HG02610 (cell line): ENCODE results near the gene MKRN2.
"Not testable (repeated sequence)": the region's sequence is repeated elsewhere in the genome, so short reads cannot be mapped to it uniquely, and the experiment has no call there.

Experiments used
- ATAC-seq: cut with Tn5 transposase; IDR thresholded peaks from one replicate; pipeline ENCODE4 v1.9.1; 2021; ENCODE audit warnings: mild to moderate bottlenecking, moderate library complexity; ENCODE audit not compliant: unreplicated experiment

The MKRN2 gene, protein sequence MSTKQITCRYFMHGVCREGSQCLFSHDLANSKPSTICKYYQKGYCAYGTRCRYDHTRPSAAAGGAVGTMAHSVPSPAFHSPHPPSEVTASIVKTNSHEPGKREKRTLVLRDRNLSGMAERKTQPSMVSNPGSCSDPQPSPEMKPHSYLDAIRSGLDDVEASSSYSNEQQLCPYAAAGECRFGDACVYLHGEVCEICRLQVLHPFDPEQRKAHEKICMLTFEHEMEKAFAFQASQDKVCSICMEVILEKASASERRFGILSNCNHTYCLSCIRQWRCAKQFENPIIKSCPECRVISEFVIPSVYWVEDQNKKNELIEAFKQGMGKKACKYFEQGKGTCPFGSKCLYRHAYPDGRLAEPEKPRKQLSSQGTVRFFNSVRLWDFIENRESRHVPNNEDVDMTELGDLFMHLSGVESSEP

DNA sequence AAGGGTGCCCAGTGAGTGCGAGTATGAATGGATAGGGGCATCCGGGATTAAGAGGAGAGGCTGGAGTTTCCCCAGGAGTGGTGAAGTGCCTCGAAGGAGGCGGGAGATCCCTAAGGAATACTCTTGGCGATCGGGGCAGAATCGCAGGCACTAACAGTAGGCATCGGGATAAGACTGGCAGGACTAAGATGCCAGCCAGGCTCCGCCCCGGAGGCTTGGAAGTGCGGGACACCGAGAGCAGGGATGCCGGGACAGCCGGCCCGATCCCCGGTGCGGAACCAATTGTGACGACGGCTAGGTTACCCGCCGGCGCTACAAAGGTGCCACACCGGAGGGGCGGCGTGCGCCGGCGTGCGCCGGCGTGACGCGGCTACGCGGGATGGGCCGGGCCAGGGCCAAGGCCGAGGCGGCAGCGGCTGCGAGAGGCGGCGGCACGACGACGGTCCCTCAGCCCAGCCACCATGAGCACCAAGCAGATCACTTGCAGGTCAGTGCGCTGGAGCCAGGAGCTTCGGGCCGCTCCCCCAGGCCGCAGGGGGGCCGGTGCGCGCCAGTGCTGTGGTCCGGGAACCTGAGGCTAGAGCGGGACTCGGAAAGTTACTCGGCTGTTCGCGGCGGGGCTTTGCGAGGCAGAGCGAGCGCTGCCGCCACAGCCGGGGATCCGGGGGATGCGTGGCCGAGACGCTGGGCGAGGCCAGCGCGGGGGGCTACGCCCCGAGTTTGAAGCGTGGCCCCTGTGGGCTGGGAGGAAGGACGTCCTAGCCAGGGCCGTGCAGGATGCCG lies at the start of gene MKRN2:
Gene MKRN2 (plus strand): TSS at position 398 of the 783 bp plus-strand sequence. CDS start 64 bp downstream, at position 462.
- peak; percentile 74 for ATAC-seq

DNA sequence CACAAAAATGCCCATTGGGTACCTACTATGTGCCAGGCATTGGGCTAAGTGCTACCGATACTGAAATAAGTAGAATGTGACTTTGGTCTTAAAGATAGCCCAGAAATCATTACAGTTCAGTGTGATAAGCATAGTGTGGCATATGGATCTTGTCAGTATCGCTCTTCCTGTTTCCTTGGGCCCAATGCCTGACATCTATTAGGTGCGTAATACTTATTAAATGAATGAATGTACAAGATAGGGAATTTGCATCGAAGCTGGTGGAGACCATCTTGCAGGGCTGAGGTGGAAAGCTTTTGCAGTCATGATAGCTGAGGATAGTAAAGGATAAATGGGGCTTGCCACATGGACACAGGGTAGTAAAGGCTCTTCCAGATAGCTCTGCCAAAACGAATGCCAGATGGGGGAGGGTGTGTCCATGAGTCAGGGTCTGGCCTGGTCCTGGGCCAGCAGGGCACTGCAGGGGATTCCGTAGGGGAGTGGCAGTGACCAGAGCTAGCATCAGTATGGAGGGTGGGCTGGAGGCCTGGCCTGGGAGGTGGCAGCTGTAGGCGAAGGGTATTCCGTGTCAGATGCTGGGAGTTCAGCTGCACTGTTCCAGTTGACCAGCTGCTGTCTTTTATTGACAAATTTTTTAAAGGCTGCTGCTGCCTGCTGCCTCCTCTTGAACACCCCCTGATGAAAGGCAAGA lies 49.2 kb upstream of the MKRN2 start:
- no peak for ATAC-seq

DNA sequence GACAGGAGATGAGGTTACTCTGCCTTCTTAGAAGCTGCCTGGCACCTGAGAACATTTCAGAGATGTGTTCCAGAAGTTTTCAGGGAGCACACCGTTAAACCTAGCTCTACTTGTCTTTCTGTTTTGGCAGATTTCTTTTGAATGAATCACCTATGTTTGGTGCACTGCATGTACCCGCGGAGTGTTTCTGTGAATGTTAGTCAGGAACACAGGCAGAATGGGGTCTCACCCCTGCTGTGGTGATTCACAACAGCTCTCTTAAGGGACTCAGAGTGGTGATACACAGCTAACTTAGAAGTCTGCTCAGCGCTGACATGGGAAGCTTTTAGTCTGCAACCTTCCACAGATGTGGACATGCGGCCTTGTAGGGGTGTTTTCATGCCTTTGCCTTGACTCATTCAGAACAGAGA lies 48.6 kb upstream of the MKRN2 start:
- no peak for ATAC-seq

DNA sequence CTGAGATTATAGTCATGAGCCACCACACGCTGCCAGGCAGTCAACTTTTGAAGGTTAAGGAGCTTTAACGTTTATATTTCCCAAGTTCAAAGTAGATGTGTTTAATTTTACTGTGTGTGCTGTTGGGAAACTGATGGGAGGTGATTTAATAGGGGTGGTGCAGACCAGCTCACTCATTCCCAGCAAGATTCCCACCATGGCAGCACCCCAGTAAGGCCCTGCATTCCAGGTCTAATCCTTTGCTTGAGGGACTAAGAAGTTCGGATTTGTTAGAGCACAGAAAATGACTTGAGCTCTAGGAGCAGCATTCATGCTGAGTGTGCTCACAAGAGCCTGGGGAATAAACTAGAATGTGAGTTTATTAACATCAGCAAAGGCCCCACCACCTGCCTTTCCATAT lies 47.4 kb upstream of the MKRN2 start:
- no peak for ATAC-seq

DNA sequence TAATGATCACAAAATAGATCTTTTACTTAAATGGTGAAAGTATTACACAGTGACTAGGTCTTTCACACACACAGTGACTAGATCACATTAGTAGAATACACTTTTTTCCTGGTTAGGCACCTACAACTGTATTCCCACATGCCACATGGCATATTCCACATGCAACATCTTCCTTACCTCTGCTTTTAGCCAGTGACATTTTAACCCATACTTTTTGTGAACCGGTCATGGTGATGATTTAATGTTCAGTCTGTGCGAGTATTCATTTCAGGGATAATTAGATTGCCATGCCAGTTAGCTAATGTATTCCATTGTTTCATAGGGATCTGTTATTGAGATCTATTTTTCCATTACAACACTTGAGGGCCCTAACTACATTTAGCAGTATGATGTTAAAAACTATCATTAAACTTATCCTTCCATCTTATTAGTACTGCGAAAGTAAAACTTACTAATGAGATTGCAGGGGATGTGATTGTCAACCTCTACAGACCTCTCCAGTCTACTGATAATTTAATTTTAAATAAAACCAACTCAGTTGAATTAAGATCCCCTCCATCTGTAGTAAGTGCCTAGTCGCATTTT lies 44.3 kb upstream of the MKRN2 start:
- ATAC-seq = no peak

DNA sequence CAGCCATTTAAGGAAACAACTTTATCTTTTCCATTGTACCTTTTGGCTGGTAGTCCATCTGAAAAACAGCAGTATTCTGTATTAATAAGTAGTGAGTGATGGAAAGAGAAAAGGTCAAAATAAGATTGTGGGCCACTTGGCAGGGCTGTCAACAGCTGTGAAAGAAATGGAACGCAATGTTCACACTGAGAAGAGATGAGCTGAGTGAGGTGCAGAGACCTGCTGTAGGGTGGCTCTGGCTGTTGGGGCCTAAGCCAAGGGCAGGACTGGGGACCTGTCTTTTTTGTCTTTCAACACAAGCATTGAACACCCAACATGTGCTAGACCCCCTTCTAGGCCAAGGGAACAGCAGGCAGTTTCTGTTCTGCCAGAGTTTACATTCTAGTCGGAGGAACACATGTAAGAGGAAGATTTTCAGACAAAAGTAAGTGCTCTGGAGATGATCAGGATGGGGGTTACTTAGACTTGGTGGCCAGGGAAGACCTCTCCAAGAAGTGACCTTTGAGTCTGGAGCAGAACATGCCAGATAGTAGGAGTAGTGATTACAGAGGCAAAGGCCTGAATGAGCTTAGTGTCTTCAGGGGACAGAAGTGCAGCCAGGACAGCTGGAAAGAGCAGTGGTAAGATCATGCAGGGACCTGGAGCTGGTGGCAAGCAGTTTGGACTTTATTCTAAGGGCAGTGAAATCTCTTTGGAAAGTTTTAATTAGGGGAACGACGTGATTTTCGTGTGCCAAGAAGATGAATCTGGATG lies 43.0 kb upstream of the MKRN2 start:
- no peak for ATAC-seq

DNA sequence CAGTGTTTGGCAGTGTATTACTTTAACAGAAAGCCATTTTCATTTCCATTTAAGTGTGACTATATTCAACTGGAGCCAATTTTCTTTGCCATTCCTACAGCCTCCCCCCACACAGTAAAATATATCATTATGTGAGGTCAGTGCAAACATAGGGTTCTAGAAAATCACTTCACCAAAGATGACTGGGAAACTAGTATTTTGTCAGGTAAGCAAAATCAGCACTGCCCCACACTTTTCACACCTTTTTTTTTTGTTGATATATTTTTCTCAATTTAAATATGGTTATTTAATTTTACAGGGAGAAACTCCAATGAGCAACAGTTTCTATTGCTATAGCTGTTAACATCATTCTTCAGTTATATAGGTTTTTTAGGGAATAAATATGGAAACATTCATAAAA lies 41.3 kb upstream of the MKRN2 start:
- ATAC-seq = no peak

DNA sequence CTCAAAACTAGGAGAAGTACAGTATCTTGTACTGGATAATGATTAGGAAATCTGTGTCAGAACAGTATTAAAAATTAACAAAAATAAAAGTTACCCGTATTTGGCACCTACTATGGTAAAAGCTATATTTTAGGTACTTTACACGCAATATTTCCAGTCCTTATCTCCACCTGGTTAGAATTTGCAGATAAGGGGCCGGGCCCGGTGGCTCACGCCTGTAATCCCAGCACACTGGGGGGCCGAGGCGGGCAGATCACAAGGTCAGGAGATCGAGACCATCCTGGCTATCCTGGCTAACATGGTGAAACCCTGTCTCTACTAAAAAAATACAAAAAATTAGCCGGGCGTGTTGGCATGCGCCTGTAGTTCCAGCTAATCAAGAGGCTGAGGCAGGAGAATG lies 40.0 kb upstream of the MKRN2 start:
- ATAC-seq = no peak

DNA sequence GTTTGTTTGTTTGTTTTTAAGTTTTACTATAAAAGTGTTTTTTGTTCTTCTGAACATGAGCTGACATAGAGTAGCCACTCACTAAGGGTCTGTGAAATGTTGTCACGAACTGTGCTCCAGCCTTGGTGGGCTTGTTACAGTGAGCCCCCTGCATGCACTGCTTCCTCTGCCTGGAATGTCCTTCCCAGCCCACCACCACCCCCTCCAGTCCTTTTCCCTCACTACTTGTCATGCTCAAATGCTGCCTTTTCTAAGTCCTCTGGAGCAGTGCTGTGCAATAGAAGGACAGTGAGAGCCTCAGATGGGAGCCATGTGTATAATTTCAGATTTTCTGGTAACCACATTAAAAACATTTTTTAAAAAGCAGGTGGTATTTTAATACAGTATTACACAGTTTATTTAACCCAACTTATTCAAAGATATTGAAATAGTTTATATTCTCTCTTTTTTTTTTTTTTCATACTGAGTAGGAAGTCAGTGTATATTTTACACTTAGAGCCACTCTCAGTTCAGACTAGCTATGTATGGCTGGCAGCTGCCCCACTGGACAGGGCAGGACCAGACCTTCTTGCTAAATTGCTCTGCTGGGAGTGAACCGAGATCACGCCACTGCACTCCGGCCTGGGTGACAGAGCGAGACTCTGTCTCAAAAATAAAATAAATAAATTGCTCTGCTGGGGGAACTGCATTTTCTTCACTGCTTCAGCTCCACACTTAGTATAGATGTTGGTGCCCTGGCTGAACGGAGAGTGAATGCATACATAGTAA lies 38.4 kb upstream of the MKRN2 start:
- ATAC-seq = no peak

DNA sequence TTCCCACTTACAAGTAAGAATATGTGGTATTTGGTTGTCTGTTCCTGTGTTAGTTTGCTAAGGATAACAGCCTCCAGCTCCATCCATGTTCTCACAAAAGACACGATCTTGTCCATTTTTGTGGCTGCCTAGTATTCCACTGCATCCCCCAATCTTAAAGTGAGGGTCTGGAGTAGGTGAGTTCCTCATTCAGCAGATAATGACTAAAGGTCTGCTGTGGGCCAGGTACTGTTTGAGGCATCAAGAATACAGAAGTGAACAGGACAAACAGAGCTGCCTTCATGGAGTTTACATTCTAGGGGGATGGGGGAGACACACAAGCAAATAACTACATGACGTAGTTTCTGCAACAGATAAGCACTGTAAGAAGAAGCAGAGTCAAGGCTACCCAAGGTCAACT lies 35.9 kb upstream of the MKRN2 start:
- ATAC-seq = no peak

DNA sequence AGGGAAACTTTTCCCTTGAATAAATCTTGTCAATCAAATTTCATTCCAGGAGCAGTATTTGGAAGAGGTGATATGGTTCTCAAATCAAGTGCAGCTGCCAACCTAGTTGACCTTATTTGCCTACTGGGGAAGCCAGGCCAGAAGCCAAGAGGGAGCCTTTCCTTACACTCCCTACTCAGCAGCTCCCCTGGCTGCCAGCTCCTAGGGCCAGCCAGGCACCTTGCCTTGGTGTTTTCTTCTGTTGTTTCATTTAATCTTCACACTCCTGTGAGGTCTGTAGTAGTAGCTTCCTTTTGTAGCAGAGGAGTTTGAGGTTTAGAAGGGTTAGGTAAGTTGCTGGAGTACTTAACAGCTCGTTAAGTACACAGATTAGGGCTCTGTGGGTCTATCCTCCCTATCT lies 34.2 kb upstream of the MKRN2 start:
- ATAC-seq = no peak

DNA sequence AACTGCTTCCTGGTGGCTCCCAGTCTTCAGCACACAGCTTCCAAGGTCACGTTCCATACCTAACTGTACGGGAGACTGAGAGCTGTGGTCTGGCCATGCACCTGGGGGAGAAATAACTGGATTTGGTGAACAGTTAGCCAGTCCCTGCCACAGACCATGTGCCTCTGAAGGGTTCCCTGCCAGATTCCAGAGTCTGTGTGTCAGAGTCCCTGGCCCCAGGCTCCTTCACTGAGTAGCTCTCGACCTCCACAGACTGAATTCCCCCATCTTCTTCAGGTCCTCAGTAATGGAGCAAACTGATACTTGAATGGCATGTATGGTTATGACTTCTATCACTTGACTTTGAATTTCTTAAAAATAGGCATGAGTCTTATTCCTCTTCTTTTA lies 29.1 kb upstream of the MKRN2 start:
- ATAC-seq = no peak

DNA sequence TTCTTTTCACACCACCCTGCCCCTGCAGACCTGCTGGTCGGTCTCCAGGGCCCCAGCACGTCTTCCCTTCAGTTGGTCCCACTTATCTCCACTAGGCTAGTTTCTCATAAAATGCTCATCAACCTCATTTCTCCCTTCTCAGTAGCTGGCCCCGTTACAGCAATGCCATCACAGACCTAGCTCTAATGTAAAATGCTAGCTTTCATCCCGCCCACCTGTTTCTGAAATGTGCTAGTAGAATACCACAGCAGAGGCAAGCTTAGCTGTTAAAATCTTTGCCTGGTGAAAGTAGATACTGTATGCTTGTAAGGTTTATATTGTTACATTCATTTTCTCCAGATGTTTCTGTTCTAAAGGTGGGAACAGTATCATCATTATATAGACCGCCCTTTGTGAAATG lies 24.7 kb upstream of the MKRN2 start:
- no peak for ATAC-seq

DNA sequence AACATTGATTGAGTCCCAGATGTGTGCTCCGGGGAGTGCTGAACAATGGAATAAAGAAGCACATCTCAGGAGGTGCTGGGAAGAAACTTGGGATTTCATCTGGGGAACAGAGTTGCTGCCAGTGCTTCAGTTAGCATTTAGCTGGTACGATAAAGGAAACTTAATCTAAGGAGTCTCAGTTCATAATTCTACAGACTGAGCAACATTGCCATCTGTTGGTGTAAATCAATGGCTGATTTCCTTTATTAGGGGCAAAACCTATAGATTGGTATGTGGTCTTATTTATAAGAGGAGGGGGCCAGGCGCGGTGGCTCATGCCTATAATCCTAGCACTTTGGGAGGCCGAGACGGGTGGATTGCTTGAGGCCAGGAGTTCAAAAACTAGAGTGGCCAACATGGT lies 20.5 kb upstream of the MKRN2 start:
- ATAC-seq = no peak

DNA sequence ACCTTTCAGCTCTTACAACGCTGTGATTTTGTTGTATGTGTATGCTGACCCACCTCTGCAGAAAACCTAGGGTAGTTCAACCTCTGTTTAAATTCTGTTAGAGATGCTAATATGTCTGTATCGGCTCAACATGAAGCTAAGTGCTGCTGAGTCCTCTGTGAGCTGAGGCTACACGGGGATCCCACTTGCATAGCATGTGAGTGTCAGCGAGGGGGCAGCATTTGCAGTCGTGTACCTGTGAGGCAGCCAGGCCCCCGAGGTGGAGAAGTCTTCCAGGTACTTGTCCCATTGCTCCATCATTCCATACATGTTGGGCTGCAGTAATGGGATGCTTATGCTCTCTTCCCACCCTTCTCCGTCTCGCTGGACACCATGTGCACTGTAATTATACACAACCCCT lies 15.3 kb upstream of the MKRN2 start:
- no peak for ATAC-seq

DNA sequence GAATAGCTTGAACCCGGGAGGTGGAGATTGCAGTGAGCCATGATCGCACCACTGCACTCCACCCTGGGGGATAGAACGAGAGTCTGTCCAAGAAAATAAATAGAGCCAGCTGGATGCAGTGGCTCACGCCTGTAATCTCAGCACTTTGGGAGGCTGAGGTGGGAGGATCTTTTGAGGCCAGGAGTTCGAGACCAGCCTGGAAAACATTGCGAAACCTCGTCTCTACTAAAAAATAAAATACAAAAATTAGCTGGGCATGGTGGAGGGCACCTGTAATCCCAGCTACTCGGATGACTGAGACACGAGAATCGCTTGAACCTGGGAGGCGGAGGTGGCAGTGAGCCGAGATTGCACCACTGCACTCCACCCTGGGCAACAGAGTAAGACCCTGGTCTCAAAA lies 13.4 kb upstream of the MKRN2 start:
- ATAC-seq = not testable (repeated sequence)

DNA sequence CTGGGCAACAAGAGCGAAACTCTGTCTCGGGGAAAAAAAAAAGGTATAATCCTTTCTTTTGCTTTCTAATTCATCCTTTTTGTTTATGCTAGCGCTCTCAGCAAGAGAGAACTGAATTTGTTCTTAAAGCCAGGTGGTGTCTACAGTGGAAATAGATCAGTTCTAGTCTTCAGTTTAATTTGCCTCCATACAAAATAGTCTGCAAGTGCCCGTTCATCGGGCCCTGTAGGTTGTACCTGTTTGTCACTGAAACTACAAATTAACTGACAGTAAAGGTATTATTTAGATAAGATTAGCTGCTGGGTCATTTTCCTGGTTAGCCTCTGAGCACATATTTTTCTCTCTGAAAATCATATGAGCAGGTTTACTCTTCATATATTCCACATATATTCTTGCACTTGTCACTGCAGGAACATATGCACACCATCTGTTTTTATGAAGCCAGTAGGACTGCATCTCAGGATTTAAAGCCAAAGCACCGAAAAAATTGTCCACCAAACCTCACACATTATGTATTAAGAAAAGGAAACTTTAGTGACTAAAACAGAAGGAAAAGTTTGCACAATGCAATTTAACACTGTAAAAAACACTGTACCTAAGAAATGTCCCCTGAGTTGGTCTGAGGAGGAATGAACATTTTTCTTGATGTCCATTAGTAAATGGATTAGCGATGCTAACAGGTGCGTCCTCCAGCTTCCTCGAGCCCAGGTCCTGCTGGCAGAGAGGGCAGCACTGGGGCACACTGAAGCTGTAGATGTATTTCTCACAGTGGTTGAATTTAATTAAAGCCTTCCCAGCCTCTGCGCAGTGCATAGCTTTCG lies 12.0 kb upstream of the MKRN2 start:
- no peak for ATAC-seq

DNA sequence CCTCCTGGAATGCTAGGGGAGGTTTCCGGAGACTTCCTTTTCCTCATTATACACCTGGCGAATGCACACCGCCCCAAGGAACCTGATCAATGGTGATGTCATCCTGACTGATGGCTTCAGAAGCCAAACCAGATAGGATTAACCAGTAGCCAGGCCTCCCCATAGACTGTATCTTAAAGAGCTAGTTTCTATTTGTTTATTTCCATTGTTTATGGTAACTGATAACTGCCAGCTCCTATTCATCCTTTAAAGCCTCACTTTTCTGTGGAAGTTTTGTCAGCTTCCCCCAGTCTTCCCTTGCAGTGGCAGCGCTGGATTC lies 11.5 kb upstream of the MKRN2 start, which contains the start of gene MKRN2OS:
Gene MKRN2OS (minus strand): TSS at position 27 of the 319 bp plus-strand sequence. CDS start 35 bp downstream, outside the sequence.
- ATAC-seq = no peak
